GM12892 (cell line): Measurements from ENCODE around the gene MTOR.

ENCODE experiments used
- POLR2A ChIP-seq: IDR thresholded peaks from 2 replicates; pipeline ENCODE4 v1.6.1; 2011; ENCODE audit warnings: low read depth, low read length, control low read depth
- TAF1 ChIP-seq: IDR thresholded peaks from 2 replicates; pipeline ENCODE4 v1.6.1; 2011; ENCODE audit warnings: low read depth, mild to moderate bottlenecking, control low read depth, low read length, borderline replicate concordance

- TF ChIP-seq POLR2A = no peak
- no peak for TF ChIP-seq TAF1
Observed at GRCh38 chr1:11132563-11133293, 129.6 kb downstream of the MTOR start.
